Breast epithelium (tissue), 4 donors: ENCODE measurements around the gene FAM227B. TPM values are rescaled to one million over a fixed set of nuclear protein-coding genes. Genes with fewer than 3 reads are reported as not detected.

Experiments
- DNase-seq, 2 donors: peaks; one replicate each; pipeline ENCODE4 v3.0.0-alpha.2; 2019; ENCODE audit warnings: low spot score in 2 of 2
- H3K27ac ChIP-seq, 2 donors: fragments of 200-600 bp; sonication (generic) in 1 of 2; one replicate each; pipeline ENCODE4 v1.5.1; 2016 to 2019; ENCODE audit warnings: mild to moderate bottlenecking in 1 of 2
- H3K27me3 ChIP-seq, 2 donors: fragments of 200-600 bp; sonication (generic) in 1 of 2; one replicate each; pipeline versions ENCODE4 v1.5.1 to v1.6.0; 2017 to 2019; ENCODE audit warnings: control low read depth in 1 of 2, mild to moderate bottlenecking in 1 of 2
- H3K36me3 ChIP-seq: fragments of 200-600 bp; one replicate; pipeline ENCODE4 v1.5.1; 2019
- H3K4me1 ChIP-seq, 2 donors: fragments of 200-600 bp; sonication (generic); one replicate each; pipeline ENCODE4 v1.5.1; 2016 to 2019; ENCODE audit warnings: control low read depth in 1 of 2
- H3K4me3 ChIP-seq, 3 donors: fragments of 200-600 bp; sonication (generic); 1 replicate in 2 of 3; 2 replicates in 1 of 3; pipeline ENCODE4 v1.5.1; 2016 to 2019; ENCODE audit warnings: mild to moderate bottlenecking in 3 of 3, moderate library complexity in 2 of 3
- H3K9me3 ChIP-seq, 2 donors: fragments of 200-600 bp; sonication (generic) in 1 of 2; one replicate each; pipeline ENCODE4 v1.5.1; 2016 to 2019; ENCODE audit warnings: control low read depth in 1 of 2
- POLR2A ChIP-seq: fragments of 450-650 bp; IDR thresholded peaks from one replicate; pipeline ENCODE4 v1.6.1; 2016; ENCODE audit warnings: antibody characterized with exemption, mild to moderate bottlenecking, moderate library complexity
- POLR2AphosphoS5 ChIP-seq, 3 donors: sonication (generic); formaldehyde crosslinking; IDR thresholded peaks; one replicate each; pipeline ENCODE4 v1.6.1; 2017; ENCODE audit warnings: antibody characterized with exemption in 3 of 3
- intact Hi-C: fragments of 100-400 bp; cut with DNase I; formaldehyde crosslinking; loops from one replicate; pipeline ENCODE4 v1.15.1; 2023; ENCODE audit warnings: low total_unique reads
- total RNA-seq, 3 donors: library from RNA; depleted of rRNA; stranded (reverse); fragments of >200 nt; gene quantifications; one replicate each; pipeline ENCODE4 v1.1.0, GENCODE V29; 2016
- TF ChIP-seq, protein P1 (sequence below), 3 donors: fragments of 450-650 bp; IDR thresholded peaks; one replicate each; pipeline ENCODE4 v1.5.1; 2016 to 2017; ENCODE audit warnings: antibody characterized with exemption in 3 of 3, mild to moderate bottlenecking in 3 of 3, moderate library complexity in 3 of 3

The FAM227B gene
- total RNA-seq, 3 donors from 2014 or later: 1.3 to 13.0 (median 4.9) TPM

DNA sequence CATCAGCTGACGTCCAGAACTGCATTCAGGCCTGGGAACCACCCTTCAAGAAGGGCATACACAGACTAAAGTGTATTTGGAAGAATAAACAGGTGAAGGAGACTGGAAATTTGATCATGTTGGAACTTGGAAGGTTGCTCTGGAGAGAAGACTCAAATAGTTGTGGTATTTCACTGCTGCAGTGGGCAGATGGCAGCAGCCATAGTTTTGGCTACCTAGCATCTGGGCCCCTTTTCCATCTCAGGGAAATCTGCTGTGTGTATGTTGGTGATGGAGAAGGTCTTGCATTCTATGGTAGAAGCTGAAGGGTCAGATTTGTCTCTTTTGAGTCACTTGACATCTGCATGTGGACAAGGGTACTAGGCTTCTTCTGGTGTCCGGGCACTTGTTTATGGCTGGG, 311.9 kb downstream of the FAM227B start:
- no peak overlapping the region for H3K4me3 ChIP-seq
- H3K4me1 ChIP-seq: no peaks in the 10 kb centered on the region
- no peaks in the 10 kb centered on the region for H3K36me3 ChIP-seq
- H3K27ac ChIP-seq: no peak overlapping the region
- H3K27me3 ChIP-seq: no peaks in the 10 kb centered on the region
- intact Hi-C loops: no loop called here
- TF ChIP-seq POLR2A (no peak), POLR2AphosphoS5 (IDR thresholded peaks at IDR 0.05) (no peak)
- TF ChIP-seq, protein P1, sequence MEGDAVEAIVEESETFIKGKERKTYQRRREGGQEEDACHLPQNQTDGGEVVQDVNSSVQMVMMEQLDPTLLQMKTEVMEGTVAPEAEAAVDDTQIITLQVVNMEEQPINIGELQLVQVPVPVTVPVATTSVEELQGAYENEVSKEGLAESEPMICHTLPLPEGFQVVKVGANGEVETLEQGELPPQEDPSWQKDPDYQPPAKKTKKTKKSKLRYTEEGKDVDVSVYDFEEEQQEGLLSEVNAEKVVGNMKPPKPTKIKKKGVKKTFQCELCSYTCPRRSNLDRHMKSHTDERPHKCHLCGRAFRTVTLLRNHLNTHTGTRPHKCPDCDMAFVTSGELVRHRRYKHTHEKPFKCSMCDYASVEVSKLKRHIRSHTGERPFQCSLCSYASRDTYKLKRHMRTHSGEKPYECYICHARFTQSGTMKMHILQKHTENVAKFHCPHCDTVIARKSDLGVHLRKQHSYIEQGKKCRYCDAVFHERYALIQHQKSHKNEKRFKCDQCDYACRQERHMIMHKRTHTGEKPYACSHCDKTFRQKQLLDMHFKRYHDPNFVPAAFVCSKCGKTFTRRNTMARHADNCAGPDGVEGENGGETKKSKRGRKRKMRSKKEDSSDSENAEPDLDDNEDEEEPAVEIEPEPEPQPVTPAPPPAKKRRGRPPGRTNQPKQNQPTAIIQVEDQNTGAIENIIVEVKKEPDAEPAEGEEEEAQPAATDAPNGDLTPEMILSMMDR (IDR thresholded peaks at IDR 0.05): no peak
- no peaks in the 10 kb centered on the region for H3K9me3 ChIP-seq
- DNase-seq: no peak

DNA sequence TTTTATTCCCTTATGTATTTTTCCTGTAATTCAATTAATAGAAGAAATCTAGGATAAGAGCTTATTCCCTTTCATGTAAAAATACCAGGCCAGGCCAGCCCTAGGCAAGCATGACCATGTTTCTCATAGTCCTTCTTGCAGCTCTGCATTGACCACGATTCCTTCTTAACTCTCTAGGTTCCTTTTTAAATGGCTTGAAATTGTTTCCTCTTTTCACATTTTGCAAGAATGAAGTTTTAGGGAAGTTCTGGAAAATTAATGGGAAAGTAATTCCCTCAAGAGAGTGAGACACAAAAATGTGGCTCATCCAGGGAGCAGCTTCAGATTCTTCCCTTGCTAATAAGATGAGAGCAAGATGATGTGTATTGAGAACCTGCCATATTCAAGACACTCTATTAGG, 314.1 kb downstream of the FAM227B start:
- Histone ChIP-seq H3K27me3 (no peaks in the 10 kb centered on the region), H3K27ac (no peak overlapping the region), H3K4me3 (no peak overlapping the region), H3K9me3 (no peaks in the 10 kb centered on the region), H3K36me3 (no peaks in the 10 kb centered on the region), H3K4me1 (no peaks in the 10 kb centered on the region)
- TF ChIP-seq POLR2A: no peak
- TF ChIP-seq POLR2AphosphoS5 (IDR thresholded peaks at IDR 0.05): no peak
- TF ChIP-seq, protein P1 (IDR thresholded peaks at IDR 0.05): no peak
- intact Hi-C loops: no loop called here
- DNase-seq: no peak

DNA sequence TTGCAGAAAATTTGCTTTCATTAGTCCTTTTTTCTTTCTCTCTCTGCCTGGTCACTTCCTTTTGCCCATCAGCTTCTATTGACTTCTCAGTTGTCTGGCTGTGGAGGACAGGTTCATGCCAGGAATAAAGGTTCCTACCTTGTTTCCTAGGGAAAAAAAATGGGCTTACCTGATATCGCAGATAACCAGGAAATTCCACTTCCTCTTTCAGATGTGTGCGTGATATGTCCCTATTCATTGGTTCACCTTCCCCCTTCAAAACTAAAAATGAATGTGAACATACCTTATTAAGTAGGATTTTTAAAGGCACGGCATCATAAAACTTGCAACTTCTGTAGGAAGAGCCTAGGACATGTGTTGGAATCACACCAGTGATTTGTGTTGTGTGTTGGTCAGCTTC, 317.6 kb downstream of the FAM227B start:
- TF ChIP-seq POLR2A: no peak
- TF ChIP-seq, protein P1 (IDR thresholded peaks at IDR 0.05): no peak
- no peak for TF ChIP-seq POLR2AphosphoS5 (IDR thresholded peaks at IDR 0.05)
- DNase-seq: no peak
- Histone ChIP-seq H3K4me1 (no peaks in the 10 kb centered on the region), H3K27me3 (no peaks in the 10 kb centered on the region), H3K9me3 (no peaks in the 10 kb centered on the region), H3K4me3 (no peak overlapping the region), H3K36me3 (no peaks in the 10 kb centered on the region), H3K27ac (no peak overlapping the region)
- intact Hi-C loops: no loop called here

- H3K27me3 ChIP-seq: no peaks in the 10 kb centered on the region
- no peaks in the 10 kb centered on the region for H3K4me1 ChIP-seq
- intact Hi-C loops: no loop called here
- H3K27ac ChIP-seq: no peak overlapping the region
- no peak for DNase-seq
- TF ChIP-seq POLR2A: no peak
- TF ChIP-seq, protein P1 (IDR thresholded peaks at IDR 0.05): no peak
- no peak for TF ChIP-seq POLR2AphosphoS5 (IDR thresholded peaks at IDR 0.05)
- H3K9me3 ChIP-seq: no peaks in the 10 kb centered on the region
- no peak overlapping the region for H3K4me3 ChIP-seq
- H3K36me3 ChIP-seq: no peaks in the 10 kb centered on the region
These were observed 319.1 kb downstream of the FAM227B start for GRCh38 chr15:49301562-49301961.

GRCh38 chr15:49300856-49301255, 319.8 kb downstream of the FAM227B start:
- DNase-seq: no peak
- Histone ChIP-seq H3K4me1 (no peaks in the 10 kb centered on the region), H3K9me3 (no peaks in the 10 kb centered on the region), H3K36me3 (no peaks in the 10 kb centered on the region), H3K4me3 (no peak overlapping the region), H3K27me3 (no peaks in the 10 kb centered on the region), H3K27ac (no peak overlapping the region)
- intact Hi-C loops: no loop called here
- TF ChIP-seq, protein P1 (IDR thresholded peaks at IDR 0.05): no peak
- TF ChIP-seq POLR2AphosphoS5 (IDR thresholded peaks at IDR 0.05) (no peak), POLR2A (no peak)
